Stimulated activated CD8-positive, alpha-beta memory T cell treated with anti-CD3 and anti-CD28 coated beads, Interleukin-12 subunit alpha, Interleukin-12 subunit beta, amount 100 ng/mL, for 1 hour (primary cell): Measurements from ENCODE around the gene BMPER.

Experiments
- DNase-seq: peaks from one replicate; pipeline ENCODE4 v3.0.0-alpha.2; 2020; ENCODE audit warnings: low read depth

The BMPER gene

GRCh38 chr7:34026481-34027190 lies 121.3 kb downstream of the BMPER start:
- DNase-seq, result no peak

DNA sequence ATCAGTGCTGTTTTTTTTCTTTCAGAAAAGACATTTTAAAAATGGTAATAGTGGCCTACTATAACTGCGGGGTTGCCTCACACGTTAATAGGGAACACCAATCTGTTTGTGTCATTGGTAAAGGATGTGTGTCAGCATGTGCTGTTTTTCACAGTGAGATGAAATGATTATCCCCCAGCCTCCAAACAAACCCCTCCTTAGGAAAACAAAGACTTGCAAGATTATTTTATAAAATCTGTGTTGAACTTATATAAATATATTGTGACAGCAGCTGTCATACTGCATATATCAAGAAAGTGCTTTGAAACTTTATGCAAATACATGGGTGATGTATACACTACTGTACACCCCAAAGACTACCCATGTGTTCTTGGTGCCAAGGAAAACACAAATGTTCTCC lies 125.8 kb downstream of the BMPER start:
- no peak for DNase-seq

DNA sequence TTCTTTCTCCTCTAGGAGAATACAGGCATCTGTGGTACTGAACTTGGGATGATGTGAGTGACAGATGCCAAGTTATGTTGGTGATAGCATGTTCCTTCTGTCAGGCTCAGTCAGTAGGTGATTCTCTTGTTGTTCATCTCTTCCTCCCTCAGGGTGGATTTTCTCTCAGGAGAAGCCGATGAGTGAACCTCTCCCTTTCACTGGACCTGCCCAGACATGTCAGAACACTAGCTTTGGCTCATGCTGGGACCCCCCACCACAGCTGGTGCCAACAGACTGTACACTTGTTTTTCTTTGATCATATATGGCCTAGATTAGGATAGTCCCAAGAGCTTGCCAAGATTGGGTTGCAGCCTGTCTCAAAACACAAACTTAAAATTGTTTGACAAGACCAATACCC lies 129.4 kb downstream of the BMPER start:
- DNase-seq, result no peak

DNA sequence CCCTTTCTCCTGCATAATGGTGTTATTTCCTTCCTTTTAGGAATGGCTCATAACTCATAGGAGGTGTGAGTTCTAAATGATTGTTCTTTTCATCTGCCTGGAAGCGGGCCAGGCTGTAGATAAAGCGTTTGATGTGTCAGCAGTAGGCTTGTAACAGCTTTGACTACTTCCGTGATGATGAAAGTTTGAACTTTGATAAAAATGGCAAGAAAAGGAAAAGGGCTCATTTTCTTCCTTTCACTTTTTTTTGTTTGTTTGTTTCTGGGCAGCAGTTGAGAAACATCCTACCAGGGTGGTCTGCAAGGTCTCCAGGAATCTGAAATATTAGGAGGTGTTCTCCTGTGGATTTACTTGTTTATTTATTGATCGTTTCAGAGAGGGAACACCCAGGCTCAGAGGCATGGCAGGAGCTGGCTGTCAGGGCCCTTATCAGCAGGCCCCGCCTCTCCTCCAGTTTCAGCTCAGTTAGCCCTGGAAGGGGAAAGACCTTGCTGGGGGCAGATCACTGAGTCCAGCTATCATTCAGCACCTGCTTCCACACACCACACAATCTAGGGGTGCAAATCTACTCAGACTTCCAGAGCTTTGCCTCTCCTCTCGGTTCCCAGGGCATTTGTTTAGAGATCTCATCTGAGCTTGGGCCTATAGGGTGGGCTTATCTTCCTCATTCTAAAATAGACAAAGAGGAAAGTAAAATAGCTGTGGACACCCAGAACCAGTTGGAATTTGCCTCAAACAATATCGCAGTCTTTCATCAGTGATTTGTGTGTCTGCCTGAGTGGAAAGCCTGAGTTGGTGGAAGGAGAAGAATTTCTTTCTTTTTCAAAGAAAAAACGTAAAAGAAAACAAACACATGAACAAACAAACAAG lies 130.9 kb downstream of the BMPER start:
- DNase-seq, result no peak

DNA sequence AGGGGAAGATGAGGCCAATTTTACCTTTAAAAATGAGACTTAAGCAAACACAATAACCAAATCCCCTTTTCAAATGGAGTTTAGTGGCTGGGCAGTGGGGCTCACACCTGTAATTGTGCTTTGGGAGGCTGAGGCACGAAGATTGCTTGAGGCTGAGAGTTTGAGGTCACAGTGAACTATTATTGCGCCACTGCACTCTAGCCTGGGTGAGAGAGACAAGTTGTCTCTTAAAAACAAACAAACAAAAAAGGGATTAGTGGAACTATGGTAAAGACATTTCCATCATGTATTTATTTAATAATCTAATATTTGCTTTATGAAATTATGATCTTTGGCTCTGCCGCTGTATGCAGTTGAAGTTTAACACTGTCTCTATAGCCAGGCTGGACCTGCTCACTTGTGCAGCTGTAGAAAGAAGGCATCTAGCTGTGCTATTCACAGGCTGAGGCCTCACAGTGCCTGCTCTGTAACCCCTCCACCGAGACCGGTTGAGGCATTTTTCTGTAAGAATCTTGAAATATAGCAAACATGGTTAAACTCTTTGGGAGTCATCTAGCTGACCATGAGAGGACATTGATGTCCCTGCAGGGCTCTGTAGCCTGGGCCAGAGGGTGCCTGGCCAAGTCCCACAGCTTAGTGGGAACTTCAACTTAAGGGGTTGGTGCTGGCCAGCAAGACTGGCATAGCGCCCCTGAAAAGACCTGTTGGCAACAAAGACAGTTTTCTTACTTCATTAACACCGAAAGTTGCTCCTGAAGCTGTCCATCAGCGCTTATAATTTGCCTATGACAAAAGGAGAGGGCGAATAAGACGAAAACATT lies 131.8 kb downstream of the BMPER start:
- DNase-seq, result no peak

- no peak for DNase-seq
These were observed 133.6 kb downstream of the BMPER start for GRCh38 chr7:34038816-34039470.

GRCh38 chr7:34041707-34042106 lies 136.4 kb downstream of the BMPER start:
- DNase-seq, result no peak

- DNase-seq, result no peak
These were observed 137.1 kb downstream of the BMPER start for GRCh38 chr7:34042406-34042805.

DNA sequence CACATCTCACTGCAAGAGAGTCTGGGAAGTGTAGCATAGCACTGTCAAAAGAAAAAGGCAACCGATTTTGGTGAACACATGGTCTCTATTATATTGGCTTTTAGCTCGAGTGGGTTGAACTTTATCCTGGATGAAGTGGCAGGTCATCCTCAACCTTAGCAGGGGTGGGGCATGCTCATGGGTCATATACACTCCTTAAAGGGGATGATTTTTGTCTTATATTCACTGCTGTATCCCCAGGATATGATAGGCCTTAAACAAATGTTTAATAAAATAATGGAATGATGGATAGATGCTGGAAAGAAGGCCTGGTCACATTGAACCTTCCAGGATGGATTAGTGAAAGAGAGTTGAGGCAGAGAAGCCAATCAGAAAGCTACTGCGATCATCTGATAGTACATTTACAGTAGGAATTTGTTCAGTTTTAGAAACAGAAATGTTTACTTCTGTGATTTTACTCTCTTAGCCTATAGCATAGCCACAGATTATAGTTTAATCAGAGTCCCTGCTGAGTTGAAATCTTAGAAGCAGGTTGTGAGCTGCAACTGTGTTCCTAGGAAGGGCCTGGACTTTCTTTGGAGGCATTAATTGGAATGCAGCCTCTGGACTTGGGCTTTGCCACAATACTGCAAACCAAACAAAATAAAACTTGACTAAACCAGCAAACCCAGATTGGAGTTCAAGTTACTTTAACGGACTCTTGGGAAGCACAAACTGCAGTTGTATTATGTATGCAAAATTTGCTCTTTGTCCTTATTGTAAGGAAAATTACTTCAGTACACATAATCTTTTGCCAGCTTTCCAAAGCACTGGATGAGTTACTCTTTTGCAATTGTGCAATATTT lies 138.3 kb downstream of the BMPER start:
- DNase-seq, result no peak

- DNase-seq, result no peak
These were observed 138.9 kb downstream of the BMPER start for GRCh38 chr7:34044306-34044643.

DNA sequence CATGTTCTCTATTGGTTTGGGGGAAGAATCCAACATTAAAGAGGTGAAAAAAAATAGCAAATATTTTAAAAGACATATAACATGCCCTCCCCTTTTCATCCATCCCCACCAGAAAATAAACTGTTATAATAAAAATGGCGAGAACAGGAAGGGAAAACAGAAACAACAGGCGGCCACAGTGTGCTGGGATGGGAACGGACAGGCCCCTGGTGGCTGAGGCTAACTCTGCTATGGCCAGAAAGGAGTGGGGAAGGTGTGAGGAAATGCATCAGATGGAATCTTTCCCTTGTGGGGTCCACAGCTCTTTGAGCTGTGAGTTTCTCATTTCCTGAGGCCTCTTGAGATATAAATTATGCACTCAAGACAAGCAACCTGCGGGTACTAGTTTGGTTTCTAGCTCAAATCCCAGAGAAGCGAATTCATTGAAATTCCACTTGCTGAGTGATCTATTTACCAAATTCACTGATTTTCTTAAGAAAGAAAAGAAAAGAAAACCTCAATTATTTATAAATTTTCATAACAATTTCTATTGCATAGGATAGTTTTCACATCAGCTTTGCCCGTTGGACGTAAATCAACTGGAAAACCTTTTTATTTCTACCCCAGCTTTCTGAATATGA lies 139.5 kb downstream of the BMPER start:
- DNase-seq, result no peak

- no peak for DNase-seq
These were observed 143.1 kb downstream of the BMPER start for GRCh38 chr7:34048445-34048844.

DNA sequence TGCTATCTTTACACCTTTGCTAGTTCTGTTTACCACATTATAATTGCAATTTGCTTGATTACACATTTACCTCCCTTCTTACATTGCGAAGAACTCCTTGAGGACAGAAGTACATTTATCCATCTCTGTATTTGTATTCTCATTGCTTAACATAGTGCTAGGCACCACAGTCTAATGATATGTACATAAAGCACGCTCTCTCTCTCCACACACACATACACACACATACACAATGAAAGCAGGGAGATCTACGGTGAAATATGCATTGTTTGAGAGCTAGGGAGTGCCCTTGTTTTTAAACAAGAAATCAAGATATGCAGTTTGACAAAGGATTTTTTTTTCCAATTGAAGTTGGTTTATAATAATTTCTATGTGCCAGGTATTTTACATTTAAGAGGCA lies 148.7 kb downstream of the BMPER start:
- DNase-seq, result no peak

DNA sequence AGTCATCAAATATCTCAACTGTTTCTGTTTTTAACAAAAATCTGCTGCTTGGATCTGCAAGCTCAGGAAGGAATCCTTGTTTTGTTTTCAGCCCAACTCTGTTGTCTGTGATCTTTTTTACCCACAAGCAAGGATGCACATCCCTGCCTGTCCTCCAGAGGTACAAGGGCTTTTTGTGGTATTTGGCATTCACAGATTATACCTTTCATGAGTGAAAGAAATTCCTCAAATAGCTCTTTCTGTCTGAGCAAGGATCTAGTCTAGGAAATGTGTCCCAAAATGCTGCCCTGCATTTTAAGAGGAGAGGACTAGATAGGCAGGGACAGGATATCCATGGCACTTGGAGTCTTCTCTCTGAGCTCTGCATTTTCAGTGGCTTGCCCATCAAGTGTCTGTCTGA lies 151.8 kb downstream of the BMPER start:
- DNase-seq, result no peak

- DNase-seq, result no peak
These were observed 152.6 kb downstream of the BMPER start for GRCh38 chr7:34057956-34058355.

- DNase-seq, result no peak
These were observed 153.4 kb downstream of the BMPER start for GRCh38 chr7:34058801-34059135.

DNA sequence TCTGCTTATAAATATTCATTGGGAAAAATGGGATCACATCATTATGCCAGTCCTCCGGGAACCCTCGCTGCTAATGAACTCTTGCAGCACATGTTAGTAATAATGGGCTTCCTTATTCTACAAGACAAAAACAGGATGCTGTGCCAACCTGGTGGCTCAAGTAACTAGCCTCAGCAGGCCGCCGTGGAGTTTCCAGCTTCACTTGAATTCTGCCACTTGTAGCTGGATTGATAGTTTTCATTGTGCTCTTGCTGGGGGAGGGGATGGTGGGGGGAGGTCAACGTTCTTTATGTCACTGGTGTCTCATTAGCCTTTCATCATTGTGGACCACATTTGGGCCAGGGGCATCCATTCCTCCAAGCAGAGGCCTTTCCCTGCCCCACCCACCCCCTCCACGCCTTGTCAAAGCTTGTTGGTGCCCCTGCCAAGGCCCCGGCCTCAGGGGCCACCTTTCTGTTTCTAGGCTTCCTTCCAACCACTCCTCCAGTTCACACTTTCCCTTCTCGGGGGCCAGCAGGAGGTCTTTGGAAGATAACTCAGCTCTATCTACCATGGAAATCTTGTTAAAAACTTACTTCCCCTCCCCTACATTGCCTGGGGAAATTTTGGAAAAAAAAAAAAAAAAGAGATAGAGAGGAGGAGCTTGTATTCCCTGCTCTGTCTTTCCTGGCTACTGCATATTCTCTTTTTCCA lies 153.9 kb downstream of the BMPER start:
- no peak for DNase-seq

DNA sequence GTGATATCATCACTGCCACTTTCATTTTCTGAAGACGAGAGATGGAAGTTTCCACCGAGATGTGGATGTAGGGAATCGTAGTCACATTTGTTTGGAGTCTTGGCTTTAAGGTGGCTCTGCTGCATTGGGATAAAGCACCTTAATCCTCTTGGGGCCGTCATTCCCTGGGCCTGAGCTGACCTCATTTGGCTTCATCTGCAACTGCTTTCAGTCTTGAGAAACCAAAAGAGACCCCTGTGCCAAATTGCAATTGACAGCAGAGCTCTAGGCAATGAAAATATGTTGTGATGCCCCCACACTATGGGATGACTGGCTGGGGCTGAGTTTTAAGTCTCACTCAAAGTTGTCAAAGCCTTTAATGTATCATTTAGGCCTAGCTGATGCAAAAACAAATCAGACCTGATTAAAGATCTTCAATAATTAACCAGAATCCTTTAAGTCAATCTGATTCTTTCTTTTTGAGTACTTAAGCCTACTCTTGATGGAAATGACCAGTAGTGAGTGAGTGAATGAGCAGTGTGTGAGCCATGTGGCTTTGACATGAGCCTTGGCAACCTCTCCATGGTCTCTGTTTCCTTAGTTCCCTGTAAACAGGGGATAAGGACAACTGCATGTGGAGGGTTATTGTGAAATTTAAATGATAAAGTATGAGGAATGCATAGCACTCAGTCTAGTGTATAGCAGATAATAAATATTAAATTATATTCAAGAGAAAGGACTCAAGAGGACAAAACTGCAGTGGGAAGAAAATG lies 155.0 kb downstream of the BMPER start:
- no peak for DNase-seq

- no peak for DNase-seq
These were observed 155.8 kb downstream of the BMPER start for GRCh38 chr7:34061149-34061548.

GRCh38 chr7:34062341-34062740 lies 157.0 kb downstream of the BMPER start:
- DNase-seq, result no peak
